Trophoblast cell (in vitro differentiated cells and primary cell): ENCODE results near the gene ZNF469.

ENCODE experiments used
- DNase-seq, 2 donors: peaks; one replicate each; pipeline ENCODE4 v3.0.0-alpha.2; 2016
- H2AFZ ChIP-seq: 2 replicates; pipeline ENCODE4 v1.6.1; 2013; ENCODE audit warnings: low read length, moderate library complexity, mild to moderate bottlenecking; ENCODE audit not compliant: insufficient read depth, poor library complexity
- H2AK5ac ChIP-seq: 2 replicates; pipeline ENCODE4 v1.6.1; 2013; ENCODE audit warnings: mild to moderate bottlenecking, low read length
- H2BK120ac ChIP-seq: 2 replicates; pipeline ENCODE4 v1.6.1; 2013; ENCODE audit warnings: low read length, mild to moderate bottlenecking, moderate library complexity; ENCODE audit not compliant: insufficient read depth, poor library complexity
- H2BK12ac ChIP-seq: 2 replicates; pipeline ENCODE4 v1.6.1; 2013; ENCODE audit warnings: mild to moderate bottlenecking, low read length, moderate library complexity
- H2BK5ac ChIP-seq: 2 replicates; pipeline ENCODE4 v1.6.1; 2013; ENCODE audit warnings: low read length, low read depth, moderate library complexity, mild to moderate bottlenecking; ENCODE audit not compliant: poor library complexity
- H3K14ac ChIP-seq: 2 replicates; pipeline ENCODE4 v1.6.1; 2013; ENCODE audit warnings: mild to moderate bottlenecking, low read length
- H3K18ac ChIP-seq: 2 replicates; pipeline ENCODE4 v1.6.1; 2013; ENCODE audit warnings: mild to moderate bottlenecking, low read length
- H3K23ac ChIP-seq: 2 replicates; pipeline ENCODE4 v1.6.1; 2013; ENCODE audit warnings: low read length
- H3K27ac ChIP-seq: 2 replicates; pipeline ENCODE4 v1.5.1; 2013; ENCODE audit warnings: low read depth, mild to moderate bottlenecking, inconsistent platforms, low read length, moderate library complexity
- H3K27me3 ChIP-seq: 2 replicates; pipeline ENCODE4 v1.6.1; 2013; ENCODE audit warnings: inconsistent platforms, mild to moderate bottlenecking, low read length, moderate library complexity; ENCODE audit not compliant: insufficient read depth
- H3K36me3 ChIP-seq, 2 experiments: 1 replicate in 1 of 2; 2 replicates in 1 of 2; pipeline ENCODE4 v1.6.1; 2013; ENCODE audit warnings: low read length in 2 of 2, mild to moderate bottlenecking in 2 of 2, moderate library complexity in 1 of 2; ENCODE audit not compliant: insufficient read depth in 2 of 2, control insufficient read depth in 1 of 2
- H3K4ac ChIP-seq: 2 replicates; pipeline ENCODE4 v1.6.1; 2013; ENCODE audit warnings: low read depth, mild to moderate bottlenecking, low read length, moderate library complexity
- H3K4me1 ChIP-seq, 2 experiments: 1 replicate in 1 of 2; 2 replicates in 1 of 2; pipeline ENCODE4 v1.6.1; 2013; ENCODE audit warnings: low read length in 2 of 2, mild to moderate bottlenecking in 2 of 2, moderate library complexity in 1 of 2; ENCODE audit not compliant: insufficient read depth in 2 of 2, control insufficient read depth in 1 of 2
- H3K4me2 ChIP-seq: 2 replicates; pipeline ENCODE4 v1.6.1; 2013; ENCODE audit warnings: inconsistent platforms, mild to moderate bottlenecking, low read length, moderate library complexity
- H3K4me3 ChIP-seq: 2 replicates; pipeline ENCODE4 v1.5.1; 2013; ENCODE audit warnings: mild to moderate bottlenecking, low read depth, low read length, inconsistent platforms
- H3K79me1 ChIP-seq: one replicate; pipeline ENCODE4 v1.6.1; 2013; ENCODE audit warnings: low read length
- H3K79me2 ChIP-seq: 2 replicates; pipeline ENCODE4 v1.6.1; 2013; ENCODE audit warnings: low read length, mild to moderate bottlenecking; ENCODE audit not compliant: control insufficient read depth, insufficient read depth, poor library complexity
- H3K9ac ChIP-seq: 2 replicates; pipeline ENCODE4 v1.6.1; 2013; ENCODE audit warnings: mild to moderate bottlenecking, low read length
- H3K9me3 ChIP-seq: 2 replicates; pipeline ENCODE4 v1.6.1; 2013; ENCODE audit warnings: low read depth, mild to moderate bottlenecking, control low read depth, inconsistent platforms, low read length; ENCODE audit not compliant: insufficient read depth
- H4K12ac ChIP-seq: 2 replicates; pipeline ENCODE4 v1.6.1; 2013; ENCODE audit warnings: low read depth, mild to moderate bottlenecking, low read length, moderate library complexity
- H4K8ac ChIP-seq: 2 replicates; pipeline ENCODE4 v1.6.1; 2013; ENCODE audit warnings: low read depth, mild to moderate bottlenecking, low read length, moderate library complexity
- H4K91ac ChIP-seq: one replicate; pipeline ENCODE4 v1.6.1; 2013; ENCODE audit warnings: low read depth, mild to moderate bottlenecking, low read length, moderate library complexity
- WGBS: extraction: QIAGEN DNeasy Blood & Tissue Kit; methylation state at CpG from one replicate; pipeline ENCODE4 v1.1.7; 2013; ENCODE audit warnings: missing lambda C conversion rate; ENCODE audit not compliant: insufficient read length, insufficient coverage; ENCODE audit errors: extremely low coverage; 5-methylcytosine and 5-hydroxymethylcytosine counted together

ZNF469 gene

DNA sequence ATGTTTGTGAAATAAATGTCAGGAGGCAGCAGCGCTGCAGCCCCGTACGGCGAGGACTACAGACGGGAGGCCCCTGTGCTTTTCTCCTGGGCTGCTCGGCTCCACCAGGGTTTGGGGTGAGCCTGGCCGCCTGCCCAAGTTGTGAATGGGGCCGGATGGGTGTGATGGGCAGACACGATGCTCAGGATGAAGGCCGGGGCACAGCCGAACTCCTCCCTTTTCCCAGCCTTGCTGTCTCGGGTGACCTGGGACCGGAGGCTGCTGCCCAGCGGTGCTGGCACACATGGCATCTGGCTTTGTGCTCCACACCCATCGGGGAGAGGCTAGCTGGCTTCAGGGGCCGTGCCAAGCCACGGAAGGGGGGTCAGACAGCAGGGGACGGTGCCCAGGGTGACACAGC is 36.1 kb downstream of the ZNF469 start:
- no peaks in the 10 kb centered on the region for H3K79me2 ChIP-seq
- H3K9ac ChIP-seq = no peak overlapping the region
- H3K18ac ChIP-seq = no peak overlapping the region
- no peaks in the 10 kb centered on the region for H3K27me3 ChIP-seq
- no peak overlapping the region for H3K4me3 ChIP-seq
- H3K14ac ChIP-seq = no peak overlapping the region
- H3K79me1 ChIP-seq = no peaks in the 10 kb centered on the region
- no peak overlapping the region for H2BK12ac ChIP-seq
- no peaks in the 10 kb centered on the region for H3K36me3 ChIP-seq
- H3K4me2 ChIP-seq = no peak overlapping the region
- H4K8ac ChIP-seq = no peak overlapping the region
- no peaks in the 10 kb centered on the region for H3K9me3 ChIP-seq
- no peak overlapping the region for H3K23ac ChIP-seq
- H2BK5ac ChIP-seq = no peak overlapping the region
- H2AFZ ChIP-seq = no peak overlapping the region
- no peak overlapping the region for H2AK5ac ChIP-seq
- DNase-seq = no peak
- WGBS = no CpG with 5 or more reads among the region's 18 CpGs
- H3K27ac ChIP-seq = no peak overlapping the region
- H2BK120ac ChIP-seq = no peak overlapping the region
- H3K4ac ChIP-seq = no peak overlapping the region
- no peaks in the 10 kb centered on the region for H3K4me1 ChIP-seq
- H4K12ac ChIP-seq = no peak overlapping the region
- no peak overlapping the region for H4K91ac ChIP-seq

DNA sequence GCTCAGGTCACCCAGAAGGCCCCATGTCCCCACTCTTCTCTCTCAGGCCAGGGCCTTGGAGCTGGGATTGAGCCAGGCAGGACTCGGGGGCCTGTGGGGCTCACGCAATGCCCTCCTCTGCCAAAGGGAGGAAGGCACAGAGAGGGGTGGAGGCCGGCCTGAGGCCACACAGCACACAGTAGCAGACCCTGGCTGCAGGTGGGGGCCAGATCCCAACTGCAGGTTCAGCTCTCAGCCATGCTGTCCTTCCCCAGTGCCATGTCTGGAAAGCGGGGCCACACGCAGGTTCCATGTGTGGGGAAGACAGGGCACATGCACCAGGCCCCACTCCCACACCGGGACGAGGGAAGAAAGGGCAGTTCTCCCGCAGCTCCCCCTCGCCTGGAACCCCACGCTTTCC is 37.0 kb downstream of the ZNF469 start:
- H3K4me1 ChIP-seq = no peaks in the 10 kb centered on the region
- no peak overlapping the region for H3K4ac ChIP-seq
- H2BK5ac ChIP-seq = no peak overlapping the region
- no peak overlapping the region for H3K4me3 ChIP-seq
- H3K14ac ChIP-seq = no peak overlapping the region
- no peak overlapping the region for H3K4me2 ChIP-seq
- H2AK5ac ChIP-seq = no peak overlapping the region
- H3K23ac ChIP-seq = no peak overlapping the region
- H3K79me2 ChIP-seq = no peaks in the 10 kb centered on the region
- no peak overlapping the region for H4K91ac ChIP-seq
- no peak overlapping the region for H3K27ac ChIP-seq
- no peak overlapping the region for H2AFZ ChIP-seq
- H3K27me3 ChIP-seq = no peaks in the 10 kb centered on the region
- H3K36me3 ChIP-seq = no peaks in the 10 kb centered on the region
- no peaks in the 10 kb centered on the region for H3K79me1 ChIP-seq
- WGBS = no CpG with 5 or more reads among the region's 10 CpGs
- no peak overlapping the region for H4K8ac ChIP-seq
- no peak for DNase-seq
- no peak overlapping the region for H2BK12ac ChIP-seq
- no peak overlapping the region for H2BK120ac ChIP-seq
- H4K12ac ChIP-seq = no peak overlapping the region
- H3K18ac ChIP-seq = no peak overlapping the region
- no peaks in the 10 kb centered on the region for H3K9me3 ChIP-seq
- H3K9ac ChIP-seq = no peak overlapping the region

DNA sequence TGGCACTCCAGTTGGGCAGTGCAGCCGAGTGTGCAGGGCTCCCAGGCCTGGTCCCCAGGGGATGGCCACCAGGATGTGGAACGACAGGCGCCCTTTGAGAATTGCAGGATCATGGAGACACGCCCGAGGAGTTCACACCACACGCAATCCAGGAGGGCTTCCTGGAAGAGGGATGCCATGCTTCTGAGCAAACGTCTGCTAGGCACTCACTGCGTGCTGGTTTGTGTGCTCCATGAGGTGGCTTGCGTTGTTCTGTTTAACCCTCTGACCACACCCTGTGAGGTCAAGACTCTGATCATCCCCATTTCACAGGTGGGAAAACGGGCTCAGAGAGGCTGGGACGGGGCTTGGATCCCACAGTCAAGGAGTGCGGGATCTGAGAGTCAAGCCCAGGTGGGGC is 37.7 kb downstream of the ZNF469 start:
- WGBS = no CpG with 5 or more reads among the region's 12 CpGs
- H3K79me2 ChIP-seq = no peaks in the 10 kb centered on the region
- H3K4ac ChIP-seq = no peak overlapping the region
- H3K36me3 ChIP-seq = no peaks in the 10 kb centered on the region
- no peaks in the 10 kb centered on the region for H3K79me1 ChIP-seq
- no peak overlapping the region for H2BK12ac ChIP-seq
- no peak overlapping the region for H2AK5ac ChIP-seq
- H3K27ac ChIP-seq = no peak overlapping the region
- H2AFZ ChIP-seq = no peak overlapping the region
- H3K27me3 ChIP-seq = no peaks in the 10 kb centered on the region
- no peaks in the 10 kb centered on the region for H3K4me1 ChIP-seq
- no peaks in the 10 kb centered on the region for H3K9me3 ChIP-seq
- H3K23ac ChIP-seq = no peak overlapping the region
- no peak overlapping the region for H3K9ac ChIP-seq
- H4K91ac ChIP-seq = no peak overlapping the region
- H4K12ac ChIP-seq = no peak overlapping the region
- no peak overlapping the region for H4K8ac ChIP-seq
- DNase-seq = no peak
- H2BK120ac ChIP-seq = no peak overlapping the region
- no peak overlapping the region for H2BK5ac ChIP-seq
- no peak overlapping the region for H3K18ac ChIP-seq
- H3K4me3 ChIP-seq = no peak overlapping the region
- no peak overlapping the region for H3K4me2 ChIP-seq
- H3K14ac ChIP-seq = no peak overlapping the region

DNA sequence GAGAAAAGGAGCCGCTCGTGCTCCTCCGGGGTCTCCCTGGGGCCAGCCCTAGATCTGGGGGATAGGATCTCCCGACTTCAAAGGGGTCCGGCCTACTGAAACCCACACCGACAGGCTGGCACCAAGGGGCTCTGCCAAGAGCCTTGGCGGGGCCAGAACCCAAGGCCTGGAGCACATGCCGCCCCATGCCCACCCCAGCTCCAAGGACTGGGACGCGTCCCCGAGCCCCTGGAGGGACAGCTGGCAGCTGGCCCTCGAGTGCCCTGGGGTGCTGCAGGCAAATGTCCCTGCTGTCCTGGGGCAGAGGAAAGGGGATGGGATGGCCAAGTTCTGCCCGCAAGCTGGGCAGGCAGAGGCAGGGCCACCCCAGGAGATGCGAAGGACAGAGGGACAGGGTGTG is 38.5 kb downstream of the ZNF469 start:
- H2AFZ ChIP-seq = no peak overlapping the region
- H3K18ac ChIP-seq = no peak overlapping the region
- WGBS = no CpG with 5 or more reads among the region's 14 CpGs
- no peaks in the 10 kb centered on the region for H3K36me3 ChIP-seq
- no peak for DNase-seq
- no peaks in the 10 kb centered on the region for H3K27me3 ChIP-seq
- no peak overlapping the region for H4K91ac ChIP-seq
- H3K4me1 ChIP-seq = no peaks in the 10 kb centered on the region
- no peak overlapping the region for H3K4me3 ChIP-seq
- no peaks in the 10 kb centered on the region for H3K79me2 ChIP-seq
- no peak overlapping the region for H2AK5ac ChIP-seq
- no peaks in the 10 kb centered on the region for H3K79me1 ChIP-seq
- no peak overlapping the region for H3K4me2 ChIP-seq
- H2BK12ac ChIP-seq = no peak overlapping the region
- H3K23ac ChIP-seq = no peak overlapping the region
- no peak overlapping the region for H4K8ac ChIP-seq
- no peak overlapping the region for H3K4ac ChIP-seq
- H2BK120ac ChIP-seq = no peak overlapping the region
- no peaks in the 10 kb centered on the region for H3K9me3 ChIP-seq
- no peak overlapping the region for H3K27ac ChIP-seq
- H3K14ac ChIP-seq = no peak overlapping the region
- H3K9ac ChIP-seq = no peak overlapping the region
- no peak overlapping the region for H2BK5ac ChIP-seq
- H4K12ac ChIP-seq = no peak overlapping the region
